ENCODE data around the gene B4GALT1. TPM values are rescaled to one million over a fixed set of nuclear protein-coding genes. Genes with fewer than 3 reads are reported as not detected.

The B4GALT1 gene
- total RNA-seq, 1 donor from 2014 or later: 7.5 TPM

- H3K9ac ChIP-seq: no peak overlapping the region
- Mint-ChIP-seq H3K4me1 (peaks cover 6% of the 10 kb centered on the region), H3K9me3 (no peaks in the 10 kb centered on the region), H3K36me3 (no peaks in the 10 kb centered on the region), H3K27ac (no peak overlapping the region), H3K27me3 (ENCODE audit: insufficient read depth, low read depth) (peaks cover 2% of the 10 kb centered on the region), H3K4me3 (no peak overlapping the region)
- TF ChIP-seq EZH2phosphoT487 (IDR thresholded peaks at IDR 0.05): no peak
- no peak for TF ChIP-seq CTCF (IDR thresholded peaks at IDR 0.05)
- TF ChIP-seq EZH2 (IDR thresholded peaks at IDR 0.05): no peak
- no peaks in the 10 kb centered on the region for H3K9me3 ChIP-seq (ENCODE audit: low read depth)
- no peaks in the 10 kb centered on the region for H3F3A ChIP-seq (ENCODE audit: low read depth)
- H4K20me1 ChIP-seq (ENCODE audit: low read depth): no peaks in the 10 kb centered on the region
- H3K4me1 ChIP-seq: peaks cover 10% of the 10 kb centered on the region
- DNase-seq (ENCODE audit: low spot score): no peak
- no peak overlapping the region for H2AFZ ChIP-seq (replicated peaks)
- H3K4me2 ChIP-seq: no peak overlapping the region
- no peaks in the 10 kb centered on the region for H3K36me3 ChIP-seq
- H3K4me3 ChIP-seq: no peak overlapping the region
- H3K79me2 ChIP-seq (ENCODE audit: low read depth): no peaks in the 10 kb centered on the region
- no peaks in the 10 kb centered on the region for H3K27me3 ChIP-seq
- H3K27ac ChIP-seq: no peak overlapping the region
These were observed 62.7 kb downstream of the B4GALT1 start for GRCh38 chr9:33104401-33104800.

GRCh38 chr9:33103501-33104281 lies 63.4 kb downstream of the B4GALT1 start:
- H3K4me3 Mint-ChIP-seq: no peak overlapping the region
- H3K36me3 ChIP-seq: no peaks in the 10 kb centered on the region
- H3K4me1 Mint-ChIP-seq: peaks cover 6% of the 10 kb centered on the region
- DNase-seq (ENCODE audit: low spot score): no peak
- H3K27ac Mint-ChIP-seq: no peak overlapping the region
- no peaks in the 10 kb centered on the region for H3K9me3 Mint-ChIP-seq
- H3K4me3 ChIP-seq: no peak overlapping the region
- no peak for TF ChIP-seq CTCF (IDR thresholded peaks at IDR 0.05)
- TF ChIP-seq EZH2 (IDR thresholded peaks at IDR 0.05): no peak
- no peak for TF ChIP-seq EZH2phosphoT487 (IDR thresholded peaks at IDR 0.05)
- H3K9ac ChIP-seq: no peak overlapping the region
- no peaks in the 10 kb centered on the region for H3K79me2 ChIP-seq (ENCODE audit: low read depth)
- H3K36me3 Mint-ChIP-seq: no peaks in the 10 kb centered on the region
- H3K27me3 ChIP-seq: no peaks in the 10 kb centered on the region
- H3K4me1 ChIP-seq: peaks cover 10% of the 10 kb centered on the region
- peaks cover 2% of the 10 kb centered on the region for H3K27me3 Mint-ChIP-seq (ENCODE audit: insufficient read depth, low read depth)
- H3K9me3 ChIP-seq (ENCODE audit: low read depth): no peaks in the 10 kb centered on the region
- H2AFZ ChIP-seq (replicated peaks): peak overlapping the region; percentile 6
- H3K4me2 ChIP-seq: no peak overlapping the region
- H3F3A ChIP-seq (ENCODE audit: low read depth): no peaks in the 10 kb centered on the region
- no peaks in the 10 kb centered on the region for H4K20me1 ChIP-seq (ENCODE audit: low read depth)
- no peak overlapping the region for H3K27ac ChIP-seq

GRCh38 chr9:33102551-33103210 lies 64.5 kb downstream of the B4GALT1 start:
- Histone ChIP-seq H3K27ac (no peak overlapping the region), H3K4me2 (no peak overlapping the region), H3K4me3 (no peak overlapping the region), H2AFZ (replicated peaks) (peak overlapping the region; percentile 10), H3K9me3 (ENCODE audit: low read depth) (no peaks in the 10 kb centered on the region), H3K27me3 (no peaks in the 10 kb centered on the region), H4K20me1 (ENCODE audit: low read depth) (no peaks in the 10 kb centered on the region), H3K4me1 (peaks cover 10% of the 10 kb centered on the region), H3K79me2 (ENCODE audit: low read depth) (no peaks in the 10 kb centered on the region), H3K9ac (no peak overlapping the region), H3K36me3 (no peaks in the 10 kb centered on the region), H3F3A (ENCODE audit: low read depth) (no peaks in the 10 kb centered on the region)
- Mint-ChIP-seq H3K9me3 (no peaks in the 10 kb centered on the region), H3K27ac (no peak overlapping the region), H3K36me3 (no peaks in the 10 kb centered on the region), H3K4me1 (peaks cover 6% of the 10 kb centered on the region), H3K27me3 (ENCODE audit: insufficient read depth, low read depth) (peaks cover 4% of the 10 kb centered on the region), H3K4me3 (no peak overlapping the region)
- no peak for TF ChIP-seq EZH2phosphoT487 (IDR thresholded peaks at IDR 0.05)
- TF ChIP-seq EZH2 (IDR thresholded peaks at IDR 0.05): no peak
- TF ChIP-seq CTCF (IDR thresholded peaks at IDR 0.05): no peak
- DNase-seq (ENCODE audit: low spot score): no peak

All from neural progenitor cell (in vitro differentiated cells).